ENCODE measurements around the gene APP.

Gene APP

GRCh38 chr21:26148071-26148839, 22.3 kb downstream of the APP start:
- TF ChIP-seq TSHZ2 (CRISPR knock-in tag; IDR thresholded peaks at IDR 0.05) (no peak), TOX (CRISPR knock-in tag; IDR thresholded peaks at IDR 0.05; ENCODE audit: borderline replicate concordance) (no peak), BACH2 (CRISPR knock-in tag; IDR thresholded peaks at IDR 0.05; ENCODE audit: borderline replicate concordance) (no peak), PATZ1 (CRISPR knock-in tag; IDR thresholded peaks at IDR 0.05; ENCODE audit: borderline replicate concordance) (no peak), ZNF565 (CRISPR knock-in tag; conservative IDR thresholded peaks at IDR 0.05; ENCODE audit: low read depth) (no peak), ARNTL (CRISPR knock-in tag; IDR thresholded peaks at IDR 0.05; ENCODE audit: borderline replicate concordance, low read depth) (no peak), CSDC2 (CRISPR knock-in tag; IDR thresholded peaks at IDR 0.05) (no peak), SNAI2 (CRISPR knock-in tag; IDR thresholded peaks at IDR 0.05) (no peak), TCF4 (CRISPR knock-in tag; IDR thresholded peaks at IDR 0.05; ENCODE audit: borderline replicate concordance) (no peak), POU6F1 (CRISPR knock-in tag; IDR thresholded peaks at IDR 0.05; ENCODE audit: borderline replicate concordance, low read depth) (no peak), ZNF70 (CRISPR knock-in tag; IDR thresholded peaks at IDR 0.05) (no peak), ISL1 (CRISPR knock-in tag; IDR thresholded peaks at IDR 0.05) (no peak), ZFP30 (CRISPR knock-in tag; IDR thresholded peaks at IDR 0.05) (no peak), ZFP3 (CRISPR knock-in tag; IDR thresholded peaks at IDR 0.05) (no peak), CSRNP3 (CRISPR knock-in tag; IDR thresholded peaks at IDR 0.05) (no peak)
- ATAC-seq: peak; percentile 62

GRCh38 chr21:26147535-26147934, 23.0 kb downstream of the APP start:
- TF ChIP-seq RARB (CRISPR knock-in tag; IDR thresholded peaks at IDR 0.05): no peak
- no peak for TF ChIP-seq PATZ1 (CRISPR knock-in tag; IDR thresholded peaks at IDR 0.05; ENCODE audit: borderline replicate concordance)
- TF ChIP-seq TCF4 (CRISPR knock-in tag; IDR thresholded peaks at IDR 0.05; ENCODE audit: borderline replicate concordance): no peak
- no peak for TF ChIP-seq ZFP30 (CRISPR knock-in tag; IDR thresholded peaks at IDR 0.05)
- no peak for TF ChIP-seq ZC3H10 (CRISPR knock-in tag; IDR thresholded peaks at IDR 0.05)
- TF ChIP-seq POU6F1 (CRISPR knock-in tag; IDR thresholded peaks at IDR 0.05; ENCODE audit: borderline replicate concordance, low read depth): no peak
- no peak for TF ChIP-seq ZNF70 (CRISPR knock-in tag; IDR thresholded peaks at IDR 0.05)
- TF ChIP-seq GLIS3 (CRISPR knock-in tag; IDR thresholded peaks at IDR 0.05): no peak
- no peak for TF ChIP-seq TOX (CRISPR knock-in tag; IDR thresholded peaks at IDR 0.05; ENCODE audit: borderline replicate concordance)
- ATAC-seq: no peak
